Skeletal muscle cell (primary cell): Measurements from ENCODE around the gene ARL3.
"Not testable (repeated sequence)": the region's sequence is repeated elsewhere in the genome, so short reads cannot be mapped to it uniquely, and the experiment has no call there.

ENCODE experiments used
- DNase-seq: peaks from one replicate; pipeline ENCODE4 v3.0.0-alpha.2; 2010; ENCODE audit warnings: low read depth
- H3K4me3 ChIP-seq: 2 replicates; pipeline ENCODE4 v1.5.1; 2011; ENCODE audit warnings: low read depth, mild to moderate bottlenecking, control low read depth, low read length, moderate library complexity

The ARL3 gene

GRCh38 chr10:102713814-102714620, at the start of gene ARL3:
Gene ARL3, minus strand, starts transcription at chr10:102714397. Its CDS starts 122 bp downstream, at chr10:102714275.
- peak within 1 kb of the TSS; percentile 97 for H3K4me3 ChIP-seq
- DNase-seq: peak; percentile 97

- no peak for DNase-seq
These were observed 48.9 kb upstream of the ARL3 start for GRCh38 chr10:102763037-102763607.

GRCh38 chr10:102762401-102763015, 48.3 kb upstream of the ARL3 start:
- no peak for DNase-seq

More at GRCh38 chr10:102763037-102763607, 48.9 kb upstream of the ARL3 start:
- no peak overlapping the region for H3K4me3 ChIP-seq

GRCh38 chr10:102761981-102762380, 47.8 kb upstream of the ARL3 start:
- DNase-seq: no peak
- H3K4me3 ChIP-seq: no peak overlapping the region

More at GRCh38 chr10:102762401-102763015, 48.3 kb upstream of the ARL3 start:
- no peak overlapping the region for H3K4me3 ChIP-seq

- no peak overlapping the region for H3K4me3 ChIP-seq
- DNase-seq: no peak
These were observed 45.5 kb upstream of the ARL3 start for GRCh38 chr10:102759497-102760210.

GRCh38 chr10:102758933-102759262, 44.7 kb upstream of the ARL3 start:
- not testable (repeated sequence) for DNase-seq, H3K4me3 ChIP-seq

GRCh38 chr10:102758240-102758932, 44.2 kb upstream of the ARL3 start:
- no peak overlapping the region for H3K4me3 ChIP-seq
- no peak for DNase-seq

- DNase-seq: no peak
- no peak overlapping the region for H3K4me3 ChIP-seq
These were observed 43.1 kb upstream of the ARL3 start for GRCh38 chr10:102757323-102757722.

GRCh38 chr10:102753718-102754117, 39.5 kb upstream of the ARL3 start:
- H3K4me3 ChIP-seq: no peak overlapping the region
- no peak for DNase-seq

GRCh38 chr10:102752934-102753664, 38.9 kb upstream of the ARL3 start:
- DNase-seq: peak; percentile 53
- no peak overlapping the region for H3K4me3 ChIP-seq

GRCh38 chr10:102752266-102752930, 38.2 kb upstream of the ARL3 start:
- no peak for DNase-seq
- no peak overlapping the region for H3K4me3 ChIP-seq

- DNase-seq: no peak
- peak overlapping the region; percentile 100 for H3K4me3 ChIP-seq
These were observed 31.0 kb upstream of the ARL3 start for GRCh38 chr10:102745157-102745556.

- H3K4me3 ChIP-seq: peak overlapping the region; percentile 100
- DNase-seq: no peak
These were observed 30.3 kb upstream of the ARL3 start for GRCh38 chr10:102744374-102745051.

GRCh38 chr10:102743588-102744373, 29.6 kb upstream of the ARL3 start, which contains the start of gene WBP1L:
Gene WBP1L, plus strand, starts transcription at chr10:102743948. Its CDS starts 106 bp downstream, at chr10:102744054.
- H3K4me3 ChIP-seq: peak within 1 kb of the TSS; percentile 100
- peak; percentile 98 for DNase-seq

GRCh38 chr10:102743078-102743587, 28.9 kb upstream of the ARL3 start:
- DNase-seq: no peak
- H3K4me3 ChIP-seq: peak overlapping the region; percentile 17

- not testable (repeated sequence) for H3K4me3 ChIP-seq, DNase-seq
These were observed 28.1 kb upstream of the ARL3 start for GRCh38 chr10:102742313-102742712.
